ENCODE results near the gene USP32. TPM values are rescaled to one million over a fixed set of nuclear protein-coding genes. Genes with fewer than 3 reads are reported as not detected.
A peak's percentile ranks its signal among the peaks of the same experiment; 100 is the strongest.

USP32 gene
- total RNA-seq, 4 donors from 2014 or later = 56.3 to 72.0 (median 60.9) TPM

DNA sequence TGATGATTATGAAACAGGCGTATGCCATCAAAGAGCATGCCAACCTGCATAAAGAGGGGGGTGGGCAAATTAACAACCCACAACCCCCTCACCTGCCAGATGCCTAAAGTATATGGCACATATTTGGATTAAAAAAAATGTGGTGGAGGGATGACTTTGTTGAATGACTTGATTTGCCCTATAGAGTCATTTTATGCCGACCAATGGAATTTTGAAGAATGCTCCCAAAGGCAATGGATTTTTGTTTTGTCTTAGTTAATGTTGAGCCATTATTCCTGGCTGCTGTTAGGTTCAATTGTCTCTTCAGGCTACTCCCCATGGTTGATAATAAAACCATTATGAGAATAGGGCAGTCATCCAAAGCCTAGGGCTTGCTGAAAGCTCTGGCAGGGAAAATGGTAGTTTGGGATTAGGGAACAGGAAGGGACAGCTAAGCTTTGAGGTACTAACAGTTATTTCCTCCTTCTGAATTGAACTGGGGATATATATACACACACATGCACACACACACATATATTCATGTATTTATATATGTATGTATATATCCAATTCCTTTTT lies 24.5 kb upstream of the USP32 start:
- intact Hi-C loops (cut with DNase I; ENCODE audit: low total_unique reads) = no loop called here
- WGBS, 2 donors = 53 to 54% methylated on average over 2 of the region's 2 CpGs
- no peak for TF ChIP-seq POLR2A (IDR thresholded peaks at IDR 0.05)
- TF ChIP-seq, protein P1, sequence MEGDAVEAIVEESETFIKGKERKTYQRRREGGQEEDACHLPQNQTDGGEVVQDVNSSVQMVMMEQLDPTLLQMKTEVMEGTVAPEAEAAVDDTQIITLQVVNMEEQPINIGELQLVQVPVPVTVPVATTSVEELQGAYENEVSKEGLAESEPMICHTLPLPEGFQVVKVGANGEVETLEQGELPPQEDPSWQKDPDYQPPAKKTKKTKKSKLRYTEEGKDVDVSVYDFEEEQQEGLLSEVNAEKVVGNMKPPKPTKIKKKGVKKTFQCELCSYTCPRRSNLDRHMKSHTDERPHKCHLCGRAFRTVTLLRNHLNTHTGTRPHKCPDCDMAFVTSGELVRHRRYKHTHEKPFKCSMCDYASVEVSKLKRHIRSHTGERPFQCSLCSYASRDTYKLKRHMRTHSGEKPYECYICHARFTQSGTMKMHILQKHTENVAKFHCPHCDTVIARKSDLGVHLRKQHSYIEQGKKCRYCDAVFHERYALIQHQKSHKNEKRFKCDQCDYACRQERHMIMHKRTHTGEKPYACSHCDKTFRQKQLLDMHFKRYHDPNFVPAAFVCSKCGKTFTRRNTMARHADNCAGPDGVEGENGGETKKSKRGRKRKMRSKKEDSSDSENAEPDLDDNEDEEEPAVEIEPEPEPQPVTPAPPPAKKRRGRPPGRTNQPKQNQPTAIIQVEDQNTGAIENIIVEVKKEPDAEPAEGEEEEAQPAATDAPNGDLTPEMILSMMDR (IDR thresholded peaks at IDR 0.05) = no peak
- DNase-seq (ENCODE audit: low spot score in 2 of 2) = no peak
- H3K4me3 ChIP-seq (ENCODE audit: low read depth, poor library complexity, severe bottlenecking) = no peak overlapping the region

DNA sequence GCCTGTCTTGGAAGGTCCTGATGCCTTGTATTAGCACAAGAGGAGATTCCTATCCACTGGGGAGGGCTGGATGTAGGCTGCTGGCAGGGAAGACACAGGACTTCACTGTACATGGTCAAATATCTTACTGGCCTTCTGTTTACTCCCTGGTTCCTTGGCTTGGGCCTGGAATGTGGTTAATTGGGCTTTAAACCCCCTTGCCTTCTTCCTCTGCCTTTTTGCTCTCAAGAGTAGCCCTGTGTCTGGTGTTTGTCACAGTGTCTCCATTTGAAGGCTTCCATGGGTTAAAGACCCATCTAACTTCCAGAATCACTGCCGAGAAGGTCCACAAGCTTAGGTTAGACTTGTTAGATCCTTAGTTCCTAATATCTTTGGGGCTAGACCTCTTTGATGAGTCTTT lies 23.2 kb upstream of the USP32 start:
- intact Hi-C loops (cut with DNase I; ENCODE audit: low total_unique reads) = no loop called here
- WGBS, 2 donors = 91 to 93% methylated on average over 1 of the region's 1 CpG
- peak in 1 of 2 donors; percentile 26 for DNase-seq (ENCODE audit: low spot score in 2 of 2)
- TF ChIP-seq, protein P1 (IDR thresholded peaks at IDR 0.05) = no peak
- no peak for TF ChIP-seq POLR2A (IDR thresholded peaks at IDR 0.05)
- H3K4me3 ChIP-seq (ENCODE audit: low read depth, poor library complexity, severe bottlenecking) = no peak overlapping the region

DNA sequence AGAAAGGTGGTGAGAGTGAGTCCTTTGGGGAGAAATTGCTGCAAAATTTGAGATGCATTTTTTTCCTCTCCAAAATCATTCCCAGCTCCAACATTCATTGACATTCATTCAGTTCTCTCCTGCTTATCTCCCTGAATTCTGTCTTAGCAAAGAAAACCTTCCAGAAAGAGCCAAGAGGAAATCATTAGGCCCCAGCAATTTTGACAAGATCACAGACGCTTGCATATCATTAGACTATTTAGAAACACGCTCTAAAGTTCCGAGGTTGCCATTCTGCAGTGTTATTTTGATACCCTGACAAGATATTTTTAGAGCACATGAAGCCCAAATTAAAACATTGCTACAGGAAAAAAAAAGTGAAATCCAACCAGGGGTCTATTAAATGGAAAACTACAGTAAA lies 20.8 kb upstream of the USP32 start:
- no peak for TF ChIP-seq POLR2A (IDR thresholded peaks at IDR 0.05)
- TF ChIP-seq, protein P1 (IDR thresholded peaks at IDR 0.05) = no peak
- intact Hi-C loops (cut with DNase I; ENCODE audit: low total_unique reads) = no loop called here

DNA sequence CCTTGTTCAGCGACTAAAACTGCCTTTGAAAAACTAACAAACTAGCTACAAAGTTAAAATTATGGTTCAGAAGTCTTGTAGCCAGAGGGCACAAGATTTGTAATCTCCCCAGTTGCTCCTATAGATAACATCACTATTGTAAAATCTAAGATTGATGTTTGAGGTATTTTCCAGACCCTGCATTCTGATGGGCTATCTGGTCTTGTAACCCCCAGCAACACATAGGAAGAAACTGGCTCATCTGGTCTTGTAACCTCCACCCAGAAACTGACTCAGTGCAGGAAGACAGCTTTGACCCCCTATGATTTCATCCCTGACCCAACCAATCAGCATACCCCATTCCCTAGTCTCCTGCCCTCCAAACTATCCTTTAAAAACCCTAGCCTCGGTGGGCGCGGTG lies 18.1 kb upstream of the USP32 start:
- no peak overlapping the region for H3K4me3 ChIP-seq (ENCODE audit: low read depth, poor library complexity, severe bottlenecking)
- intact Hi-C loops (cut with DNase I; ENCODE audit: low total_unique reads) = no loop called here
- WGBS, 2 donors = 83 to 85% methylated on average over 4 of the region's 4 CpGs
- no peak for DNase-seq (ENCODE audit: low spot score in 2 of 2)
- no peak for TF ChIP-seq POLR2A (IDR thresholded peaks at IDR 0.05)
- TF ChIP-seq, protein P1 (IDR thresholded peaks at IDR 0.05) = no peak

More for the DNA sequence above, 20.8 kb upstream of the USP32 start:
- DNase-seq (ENCODE audit: low spot score in 2 of 2) = no peak
- no peak overlapping the region for H3K4me3 ChIP-seq (ENCODE audit: low read depth, poor library complexity, severe bottlenecking)
- 61 to 71% methylated on average over 3 of the region's 3 CpGs for WGBS, 2 donors

DNA sequence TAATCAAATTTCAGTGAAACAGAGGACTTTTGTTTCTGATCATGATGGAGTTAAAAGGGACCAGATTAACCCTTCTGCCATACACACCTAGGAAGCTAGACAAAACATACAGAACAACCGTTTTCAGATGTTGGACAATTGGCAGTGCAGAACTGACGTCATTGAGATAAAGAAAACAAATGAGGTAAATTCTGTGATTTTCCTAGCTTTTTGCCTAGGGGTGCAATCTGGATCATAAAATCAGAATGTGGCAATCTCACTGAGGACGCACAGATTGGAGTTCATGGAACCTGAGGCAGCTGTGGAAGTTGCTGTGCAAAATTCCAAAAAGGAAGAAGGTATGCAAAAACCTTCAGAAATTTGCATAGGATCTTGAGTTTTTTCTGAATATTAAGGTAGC lies 15.0 kb upstream of the USP32 start:
- TF ChIP-seq, protein P1 (IDR thresholded peaks at IDR 0.05) = no peak
- TF ChIP-seq POLR2A (IDR thresholded peaks at IDR 0.05) = no peak
- 53 to 58% methylated on average over 3 of the region's 3 CpGs for WGBS, 2 donors
- intact Hi-C loops (cut with DNase I; ENCODE audit: low total_unique reads) = no loop called here
- no peak for DNase-seq (ENCODE audit: low spot score in 2 of 2)
- no peak overlapping the region for H3K4me3 ChIP-seq (ENCODE audit: low read depth, poor library complexity, severe bottlenecking)

DNA sequence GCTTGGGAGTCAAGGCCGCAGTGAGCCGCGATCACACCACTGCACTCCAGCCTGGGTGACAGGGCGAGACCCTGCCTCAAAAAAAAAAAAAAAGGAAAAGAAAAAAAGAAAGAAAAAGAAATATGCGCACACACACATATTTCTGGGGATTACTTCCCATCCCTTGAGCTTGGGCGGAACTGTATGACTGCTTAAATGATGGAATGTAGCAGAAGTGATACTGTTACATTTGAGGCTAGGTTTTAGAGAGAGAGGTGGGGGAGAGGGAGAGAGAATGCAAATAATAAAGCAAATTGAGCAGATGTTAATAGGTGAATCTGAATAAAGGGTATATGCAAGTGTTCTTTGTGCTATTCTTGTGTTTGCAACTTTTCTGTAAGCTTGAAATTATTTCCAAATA lies 12.0 kb upstream of the USP32 start:
- WGBS, 2 donors = 75 to 88% methylated on average over 6 of the region's 6 CpGs
- DNase-seq (ENCODE audit: low spot score in 2 of 2) = no peak
- TF ChIP-seq, protein P1 (IDR thresholded peaks at IDR 0.05) = no peak
- no peak for TF ChIP-seq POLR2A (IDR thresholded peaks at IDR 0.05)
- intact Hi-C loops (cut with DNase I; ENCODE audit: low total_unique reads) = no loop called here
- H3K4me3 ChIP-seq (ENCODE audit: low read depth, poor library complexity, severe bottlenecking) = no peak overlapping the region
